DND-41 (cell line): ENCODE measurements around the gene TP53AIP1.
A peak's percentile ranks its signal among the peaks of the same experiment; 100 is the strongest.

Source experiments
- ATAC-seq: fragments of 200-7000 bp; cut with Tn5 transposase; 3 replicates; pipeline ENCODE4 v1.9.1; 2021; ENCODE audit warnings: low read depth; ENCODE audit not compliant: insufficient read depth
- DNase-seq: peaks from one replicate; pipeline ENCODE4 v3.0.0-alpha.2; 2020
- H2AFZ ChIP-seq: 2 replicates; pipeline ENCODE4 v1.6.0; 2012; ENCODE audit warnings: low read depth, low read length
- H3K27ac ChIP-seq: 2 replicates; pipeline ENCODE4 v1.5.1; 2012; ENCODE audit warnings: low read length, inconsistent platforms
- H3K27me3 ChIP-seq: fragments of 200-600 bp; sonication (generic); 2 replicates; pipeline ENCODE4 v1.6.0; 2012; ENCODE audit warnings: low read length, mild to moderate bottlenecking, inconsistent platforms; ENCODE audit not compliant: insufficient read depth, poor library complexity
- H3K36me3 ChIP-seq: 2 replicates; pipeline ENCODE4 v1.5.1; 2012; ENCODE audit warnings: low read length, inconsistent platforms; ENCODE audit not compliant: insufficient read depth
- H3K4me1 ChIP-seq: 2 replicates; pipeline ENCODE4 v1.5.1; 2012; ENCODE audit warnings: mild to moderate bottlenecking, low read length; ENCODE audit not compliant: insufficient read depth
- H3K4me2 ChIP-seq: 2 replicates; pipeline ENCODE4 v1.6.0; 2012; ENCODE audit warnings: mild to moderate bottlenecking, moderate library complexity, low read length, inconsistent platforms; ENCODE audit not compliant: insufficient read depth
- H3K4me3 ChIP-seq, 2 experiments: fragments of 200-600 bp in 1 of 2; shearing (Covaris generic) in 1 of 2; 2 replicates each; pipeline ENCODE4 v1.5.1; 2012 to 2016; ENCODE audit warnings: inconsistent platforms in 2 of 2, low read length in 2 of 2, mild to moderate bottlenecking in 2 of 2, low read depth in 1 of 2, moderate library complexity in 1 of 2
- H3K79me2 ChIP-seq: 2 replicates; pipeline ENCODE4 v1.6.0; 2012; ENCODE audit warnings: low read length, inconsistent platforms; ENCODE audit not compliant: insufficient read depth
- H3K9ac ChIP-seq: 2 replicates; pipeline ENCODE4 v1.6.0; 2012; ENCODE audit warnings: low read depth, mild to moderate bottlenecking, inconsistent platforms, low read length, moderate library complexity
- H3K9me3 ChIP-seq: 2 replicates; pipeline ENCODE4 v1.5.1; 2012; ENCODE audit warnings: low read length, moderate library complexity, mild to moderate bottlenecking, inconsistent platforms; ENCODE audit not compliant: insufficient read depth, severe bottlenecking
- H4K20me1 ChIP-seq: 2 replicates; pipeline ENCODE4 v1.6.0; 2012; ENCODE audit warnings: low read length; ENCODE audit not compliant: insufficient read depth
- EZH2 ChIP-seq: IDR thresholded peaks from 3 replicates; pipeline ENCODE4 v1.6.1; 2012; ENCODE audit warnings: borderline replicate concordance, low read depth, mild to moderate bottlenecking, moderate library complexity, low read length, inconsistent platforms; ENCODE audit not compliant: severe bottlenecking
- TF ChIP-seq, protein P1 (sequence below): IDR thresholded peaks from 2 replicates; pipeline ENCODE4 v1.5.1; 2012; ENCODE audit warnings: borderline replicate concordance, low read length, moderate library complexity, mild to moderate bottlenecking; ENCODE audit not compliant: poor library complexity, severe bottlenecking; ENCODE audit errors: extremely low read depth

TP53AIP1 gene

DNA sequence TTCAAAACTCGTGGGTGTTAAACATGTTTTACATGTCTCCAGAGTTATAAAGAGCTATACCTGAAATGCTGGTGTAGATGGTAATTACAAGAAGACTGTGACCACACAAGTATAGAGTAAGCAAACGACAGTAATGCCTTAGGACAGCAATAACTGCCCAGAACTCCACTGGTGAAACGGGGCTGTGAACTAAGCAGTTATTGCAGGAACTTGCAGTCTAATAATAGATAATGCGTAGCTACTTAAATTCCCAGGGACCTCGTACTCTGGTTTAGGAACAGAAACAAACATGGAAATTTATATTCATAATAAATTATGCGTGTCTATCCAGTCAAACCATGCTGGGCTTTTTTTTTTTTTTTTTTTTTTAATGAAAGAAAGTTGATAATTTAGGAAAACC is 24.9 kb upstream of the TP53AIP1 start:
- Histone ChIP-seq H2AFZ (no peak overlapping the region), H3K9me3 (no peaks in the 10 kb centered on the region), H4K20me1 (no peaks in the 10 kb centered on the region), H3K79me2 (no peaks in the 10 kb centered on the region), H3K36me3 (no peaks in the 10 kb centered on the region), H3K4me3 (no peak overlapping the region), H3K27ac (no peak overlapping the region), H3K27me3 (no peaks in the 10 kb centered on the region), H3K9ac (no peak overlapping the region), H3K4me2 (no peak overlapping the region), H3K4me1 (peaks cover 69% of the 10 kb centered on the region)
- ATAC-seq = no peak
- DNase-seq = no peak
- TF ChIP-seq, protein P1, sequence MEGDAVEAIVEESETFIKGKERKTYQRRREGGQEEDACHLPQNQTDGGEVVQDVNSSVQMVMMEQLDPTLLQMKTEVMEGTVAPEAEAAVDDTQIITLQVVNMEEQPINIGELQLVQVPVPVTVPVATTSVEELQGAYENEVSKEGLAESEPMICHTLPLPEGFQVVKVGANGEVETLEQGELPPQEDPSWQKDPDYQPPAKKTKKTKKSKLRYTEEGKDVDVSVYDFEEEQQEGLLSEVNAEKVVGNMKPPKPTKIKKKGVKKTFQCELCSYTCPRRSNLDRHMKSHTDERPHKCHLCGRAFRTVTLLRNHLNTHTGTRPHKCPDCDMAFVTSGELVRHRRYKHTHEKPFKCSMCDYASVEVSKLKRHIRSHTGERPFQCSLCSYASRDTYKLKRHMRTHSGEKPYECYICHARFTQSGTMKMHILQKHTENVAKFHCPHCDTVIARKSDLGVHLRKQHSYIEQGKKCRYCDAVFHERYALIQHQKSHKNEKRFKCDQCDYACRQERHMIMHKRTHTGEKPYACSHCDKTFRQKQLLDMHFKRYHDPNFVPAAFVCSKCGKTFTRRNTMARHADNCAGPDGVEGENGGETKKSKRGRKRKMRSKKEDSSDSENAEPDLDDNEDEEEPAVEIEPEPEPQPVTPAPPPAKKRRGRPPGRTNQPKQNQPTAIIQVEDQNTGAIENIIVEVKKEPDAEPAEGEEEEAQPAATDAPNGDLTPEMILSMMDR = no peak
- TF ChIP-seq EZH2 = no peak

DNA sequence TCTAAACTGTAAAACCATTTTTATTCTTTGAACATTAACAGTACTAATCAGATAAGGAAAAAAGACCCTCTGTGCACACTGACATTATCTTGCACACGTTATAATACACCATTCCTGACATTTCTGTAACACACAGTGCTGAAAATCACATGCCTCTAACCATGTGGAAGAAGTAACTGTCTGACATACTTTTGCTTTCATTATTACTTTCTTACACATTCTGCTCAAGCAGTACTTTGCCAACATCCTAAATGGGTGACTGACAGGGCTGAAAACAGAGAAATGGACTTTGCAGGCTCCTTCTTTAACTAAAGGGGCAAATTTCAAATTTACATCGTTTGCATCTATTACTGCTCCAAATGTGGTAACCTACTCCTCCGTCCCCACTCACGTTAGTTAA is 22.8 kb upstream of the TP53AIP1 start:
- no peaks in the 10 kb centered on the region for H3K9me3 ChIP-seq
- H3K36me3 ChIP-seq = no peaks in the 10 kb centered on the region
- peak overlapping the region; percentile 90 for H3K27ac ChIP-seq
- peak; percentile 85 for ATAC-seq
- peak overlapping the region in 1 of 2 experiments; percentile 4; a peak in 1 of 4 replicates for H3K4me3 ChIP-seq
- no peaks in the 10 kb centered on the region for H4K20me1 ChIP-seq
- peak overlapping the region; percentile 40; the same call in 1 of the 2 replicates for H2AFZ ChIP-seq
- H3K9ac ChIP-seq = peak overlapping the region; percentile 44
- DNase-seq = no peak
- TF ChIP-seq, protein P1 = no peak
- TF ChIP-seq EZH2 = no peak
- no peaks in the 10 kb centered on the region for H3K79me2 ChIP-seq
- no peaks in the 10 kb centered on the region for H3K27me3 ChIP-seq
- H3K4me1 ChIP-seq = peaks cover 58% of the 10 kb centered on the region
- H3K4me2 ChIP-seq = peak overlapping the region; percentile 52

DNA sequence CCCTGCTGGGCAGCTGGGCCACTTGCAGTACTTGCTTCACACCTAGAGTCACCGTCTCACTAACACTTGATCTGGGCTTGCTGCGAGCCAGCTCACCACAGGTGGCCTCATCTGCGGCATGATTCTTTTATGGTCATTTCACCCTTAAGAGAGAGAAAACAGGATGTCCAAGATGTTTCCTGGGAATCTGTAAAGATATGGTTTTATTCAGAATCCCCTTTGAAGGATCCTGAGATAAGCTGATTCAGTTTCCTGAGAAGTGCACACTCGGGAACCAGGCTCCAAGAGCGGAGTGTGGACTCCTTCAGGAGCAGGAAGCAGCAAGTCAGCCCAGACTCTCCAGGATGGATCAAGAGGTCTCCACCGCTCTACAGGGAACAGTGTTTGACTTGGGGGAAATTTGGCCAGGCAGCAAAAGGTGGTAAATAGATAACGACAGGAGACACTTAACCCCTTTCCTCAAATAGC is 21.8 kb upstream of the TP53AIP1 start:
- ATAC-seq (0 out of 3 replicates have a peak, but pooled peaks have one; percentile 4), DNase-seq (no peak)
- Histone ChIP-seq H3K36me3 (no peaks in the 10 kb centered on the region), H3K27me3 (no peaks in the 10 kb centered on the region), H3K4me2 (peak overlapping the region; percentile 52), H3K4me1 (peaks cover 48% of the 10 kb centered on the region), H2AFZ (peak overlapping the region; percentile 63), H4K20me1 (no peaks in the 10 kb centered on the region), H3K9me3 (no peaks in the 10 kb centered on the region), H3K9ac (peak overlapping the region; percentile 44; the same call in 1 of the 2 replicates), H3K27ac (peak overlapping the region; percentile 90), H3K79me2 (no peaks in the 10 kb centered on the region), H3K4me3 (peak overlapping the region in 1 of 2 experiments; percentile 34; a peak in 1 of 4 replicates)
- TF ChIP-seq, protein P1 = no peak
- TF ChIP-seq EZH2 = no peak
